H54 (cell line): ENCODE measurements around the gene STC2.

Experiments used
- DNase-seq: peaks from one replicate; pipeline ENCODE4 v3.0.0; 2011; ENCODE audit warnings: low spot score, mixed read lengths; ENCODE audit not compliant: insufficient read length
- FAIRE-seq: peaks from 3 replicates; lab custom pipeline; 2011; peaks lifted over from hg19 to GRCh38; lab: Jason Lieb, UNC
- POLR2A ChIP-seq: IDR thresholded peaks from 2 replicates; pipeline ENCODE4 v1.6.1; 2011; ENCODE audit warnings: low read depth, mild to moderate bottlenecking, low read length

STC2 gene

DNA sequence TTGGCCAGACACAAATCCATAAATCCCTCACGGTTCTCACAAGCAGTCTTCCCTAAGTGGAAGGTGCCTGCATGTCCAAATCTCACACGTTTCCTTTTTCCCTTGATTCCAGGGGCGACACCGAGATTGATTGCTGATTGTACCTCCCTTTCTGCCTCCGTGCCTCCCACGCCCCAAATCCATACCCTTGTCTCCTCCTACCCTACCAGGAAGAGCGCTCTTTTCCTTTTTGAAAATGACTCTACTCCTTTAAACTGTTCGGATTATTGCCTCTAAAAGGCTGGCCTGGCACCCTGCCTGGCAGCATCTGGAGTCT is 4.5 kb downstream of the STC2 start:
- no peak for DNase-seq
- no peak for TF ChIP-seq POLR2A
- no peak for FAIRE-seq

DNA sequence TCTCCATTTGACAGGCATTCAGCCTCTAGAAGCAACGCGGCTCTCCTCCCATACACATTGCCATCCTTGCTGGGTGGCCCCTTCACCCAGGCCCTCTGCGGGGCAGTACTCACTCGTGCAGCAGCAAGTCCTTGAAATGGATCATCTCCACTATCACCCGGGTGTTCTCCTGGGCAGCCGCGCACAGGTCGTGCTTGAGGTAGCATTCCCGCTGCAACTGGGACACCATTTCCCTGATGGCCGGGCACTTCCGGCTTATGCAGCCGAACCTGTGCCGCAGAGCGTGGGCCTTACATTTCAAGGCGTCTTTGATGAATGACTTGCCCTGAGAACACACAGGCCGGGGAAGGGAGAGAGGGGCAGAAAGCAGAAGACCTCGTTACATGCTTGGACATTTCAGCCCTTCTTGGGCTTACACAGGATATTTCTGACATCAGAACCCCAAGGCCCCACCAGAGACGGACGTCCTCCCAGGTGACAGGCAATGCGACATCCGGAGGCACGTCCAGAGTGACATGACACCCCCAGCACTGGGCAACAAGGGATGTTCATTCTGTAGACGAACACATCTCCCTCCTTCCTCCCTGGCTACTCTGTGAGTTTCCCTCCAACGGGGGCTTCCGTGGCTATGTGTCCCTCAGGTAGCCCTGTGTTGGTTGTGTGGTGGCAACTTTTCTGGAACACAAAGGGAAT is 5.0 kb downstream of the STC2 start:
- FAIRE-seq: no peak
- no peak for TF ChIP-seq POLR2A
- no peak for DNase-seq

DNA sequence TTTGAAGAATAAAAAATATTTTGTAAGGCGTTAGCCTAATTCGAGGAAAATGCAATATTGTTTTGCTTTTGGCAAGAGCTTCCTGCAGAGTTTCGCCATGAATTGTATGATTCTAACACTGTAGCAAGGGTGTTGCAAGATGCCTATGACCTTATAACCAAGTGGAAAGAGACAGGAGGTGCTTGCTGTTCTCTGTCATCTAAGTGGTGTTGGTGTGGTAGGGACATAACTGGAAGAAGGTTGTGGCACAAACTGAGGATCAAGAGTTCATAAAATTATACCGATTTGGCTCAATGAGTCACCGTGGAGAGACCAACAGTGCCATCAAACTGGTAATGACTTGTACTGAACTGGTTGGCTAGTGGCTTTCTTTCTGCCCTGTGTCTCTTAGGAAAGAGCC is 6.3 kb downstream of the STC2 start:
- DNase-seq (no peak), FAIRE-seq (no peak)
- TF ChIP-seq POLR2A: no peak

DNA sequence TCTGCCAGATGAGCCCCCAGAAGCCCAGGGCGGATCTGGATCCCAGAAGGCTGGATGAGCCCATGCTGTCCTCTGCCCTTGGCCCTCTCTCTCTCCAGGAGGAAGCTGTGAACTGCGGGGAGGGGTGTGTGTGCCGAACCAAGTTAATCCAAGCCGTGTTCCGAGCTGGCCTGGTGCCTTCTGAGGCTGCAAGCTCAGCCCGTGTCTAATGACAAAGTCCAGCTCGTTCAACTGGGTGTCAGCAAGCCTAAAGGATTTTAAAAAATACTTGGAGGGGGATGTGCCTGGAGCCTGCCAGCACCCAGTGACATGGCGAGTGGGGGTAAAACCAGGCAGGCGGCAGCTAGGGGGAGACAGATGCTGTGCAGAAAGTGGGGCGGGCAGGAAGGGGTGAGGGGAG is 8.0 kb downstream of the STC2 start:
- FAIRE-seq (no peak), DNase-seq (no peak)

DNA sequence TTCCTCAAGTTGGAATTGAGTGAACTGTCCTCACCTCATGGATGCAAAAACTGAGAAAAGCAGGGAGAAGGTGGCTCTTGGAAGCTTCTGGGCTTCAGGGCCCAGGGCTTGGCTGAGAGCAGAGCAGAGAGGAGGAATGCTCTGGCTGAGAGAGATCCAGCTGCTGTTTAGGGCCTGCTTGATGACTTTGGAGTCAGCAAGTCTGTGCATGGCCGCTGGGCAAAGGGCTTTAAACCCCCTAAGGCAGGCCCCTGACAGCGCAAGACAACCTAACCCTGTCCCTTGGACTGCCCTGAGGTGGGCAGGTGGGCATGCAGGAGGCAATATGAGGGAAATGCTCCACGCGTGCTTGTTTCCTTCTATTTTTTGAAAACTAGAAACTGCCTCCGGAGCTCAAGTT is 8.6 kb downstream of the STC2 start:
- DNase-seq: no peak
- FAIRE-seq: no peak
- no peak for TF ChIP-seq POLR2A

More for the DNA sequence above, 8.0 kb downstream of the STC2 start:
- TF ChIP-seq POLR2A: no peak

DNA sequence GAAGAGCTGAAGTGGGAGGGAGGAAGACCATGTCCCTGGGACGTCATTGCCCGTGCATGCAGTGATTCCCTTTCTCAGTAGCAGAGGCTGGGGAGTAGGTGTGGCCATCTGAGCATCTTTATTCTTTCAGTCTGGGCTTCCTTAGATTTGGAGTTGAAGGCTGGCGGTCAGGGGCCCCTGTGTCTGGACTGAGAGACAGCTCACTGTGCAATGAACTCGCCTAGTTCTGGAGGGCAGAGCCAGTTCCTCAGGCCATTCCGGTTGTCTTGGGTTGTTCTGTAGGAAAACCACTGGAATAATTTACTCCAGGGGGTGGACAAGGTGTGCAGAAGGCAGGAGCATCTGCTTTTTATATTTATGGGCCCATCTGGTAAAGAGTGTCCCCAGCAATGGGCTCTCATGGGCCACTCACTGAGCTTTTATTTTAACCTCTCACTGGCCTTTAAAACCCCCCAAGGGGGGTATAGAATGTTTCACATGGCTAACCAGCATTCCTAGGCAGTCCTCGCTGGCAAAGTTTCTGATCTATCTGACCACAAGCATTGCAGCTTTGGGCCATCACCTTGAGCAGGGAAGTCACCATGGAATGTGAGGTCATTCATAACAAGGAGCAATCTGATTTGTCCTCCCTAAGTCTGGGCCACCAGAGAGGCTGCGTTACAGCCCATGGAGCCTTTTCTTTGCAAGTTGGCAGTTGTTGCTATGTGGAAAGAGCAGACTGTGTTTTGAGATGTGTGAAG is 9.2 kb downstream of the STC2 start:
- FAIRE-seq (no peak), DNase-seq (no peak)
- TF ChIP-seq POLR2A: no peak

DNA sequence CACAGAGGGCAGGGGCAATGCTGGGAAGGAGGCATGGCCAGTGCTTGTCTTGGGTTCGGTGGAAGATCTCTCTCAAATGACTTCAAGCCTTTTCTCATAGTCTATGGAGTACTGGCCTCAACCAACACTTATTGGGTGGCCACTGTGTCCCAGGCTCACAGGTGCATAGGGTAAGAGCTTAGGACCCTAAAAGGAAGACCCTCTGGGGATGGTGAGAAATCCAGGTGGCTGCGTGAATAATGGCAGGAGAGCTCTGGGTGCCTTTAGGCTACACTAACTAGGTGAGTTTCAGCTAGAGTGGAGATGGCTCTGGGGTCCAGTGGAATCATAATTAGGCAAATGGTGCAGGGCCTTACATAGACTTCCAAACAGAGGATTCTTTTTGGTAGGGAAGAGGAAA is 9.9 kb downstream of the STC2 start:
- TF ChIP-seq POLR2A: no peak
- no peak for DNase-seq
- no peak for FAIRE-seq

DNA sequence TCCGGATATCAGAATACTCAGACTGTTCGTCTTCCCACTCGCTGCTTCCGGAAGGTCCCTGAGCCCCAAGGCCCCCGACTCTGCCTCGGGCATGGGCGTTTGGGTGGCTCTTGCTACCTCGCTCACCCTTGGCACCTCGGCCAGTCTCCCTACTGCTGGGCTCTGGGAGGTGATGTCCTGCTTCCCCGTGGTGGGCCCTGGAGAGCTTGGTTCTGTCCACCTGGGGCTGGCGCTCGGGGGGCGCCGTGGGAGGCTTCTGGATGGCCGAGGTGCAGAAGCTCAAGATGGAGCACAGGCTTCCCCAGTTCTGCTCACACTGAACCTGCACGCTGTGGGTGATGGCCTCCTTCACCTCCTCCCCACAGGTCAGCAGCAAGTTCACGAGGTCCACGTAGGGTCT is 10.4 kb downstream of the STC2 start:
- no peak for DNase-seq
- TF ChIP-seq POLR2A: no peak

DNA sequence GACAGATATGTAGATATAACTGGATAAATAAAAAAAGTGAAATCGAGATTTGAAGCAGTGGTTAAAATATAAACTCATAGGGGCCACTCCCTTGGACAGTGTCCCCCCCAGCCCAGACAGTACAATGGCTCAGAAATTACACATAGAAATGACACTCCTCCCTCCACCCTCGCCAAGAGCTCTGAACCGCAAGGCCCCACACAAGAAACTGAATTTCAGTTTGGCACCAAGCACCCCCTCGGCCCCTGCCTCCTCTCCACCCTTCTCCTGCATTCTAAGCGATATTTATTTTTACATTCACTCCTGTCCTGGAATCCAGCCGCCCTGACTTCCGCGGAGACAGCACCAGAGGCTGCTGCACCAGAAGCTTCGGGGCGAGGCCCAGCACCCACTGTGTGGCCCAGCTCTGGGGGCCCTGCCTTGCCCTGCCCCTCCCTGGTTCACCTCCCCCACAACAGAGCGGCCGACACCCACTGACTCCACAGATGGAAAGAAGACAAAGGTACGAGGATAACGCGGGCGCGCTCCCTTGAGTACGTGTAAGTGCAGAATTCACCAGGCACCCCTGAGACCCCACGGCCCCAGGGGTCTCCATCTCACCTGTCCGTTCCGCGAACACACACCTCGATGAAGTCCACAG is 11.0 kb downstream of the STC2 start:
- TF ChIP-seq POLR2A: no peak
- FAIRE-seq (no peak), DNase-seq (no peak)

More for the DNA sequence above, 10.4 kb downstream of the STC2 start:
- FAIRE-seq: no peak

DNA sequence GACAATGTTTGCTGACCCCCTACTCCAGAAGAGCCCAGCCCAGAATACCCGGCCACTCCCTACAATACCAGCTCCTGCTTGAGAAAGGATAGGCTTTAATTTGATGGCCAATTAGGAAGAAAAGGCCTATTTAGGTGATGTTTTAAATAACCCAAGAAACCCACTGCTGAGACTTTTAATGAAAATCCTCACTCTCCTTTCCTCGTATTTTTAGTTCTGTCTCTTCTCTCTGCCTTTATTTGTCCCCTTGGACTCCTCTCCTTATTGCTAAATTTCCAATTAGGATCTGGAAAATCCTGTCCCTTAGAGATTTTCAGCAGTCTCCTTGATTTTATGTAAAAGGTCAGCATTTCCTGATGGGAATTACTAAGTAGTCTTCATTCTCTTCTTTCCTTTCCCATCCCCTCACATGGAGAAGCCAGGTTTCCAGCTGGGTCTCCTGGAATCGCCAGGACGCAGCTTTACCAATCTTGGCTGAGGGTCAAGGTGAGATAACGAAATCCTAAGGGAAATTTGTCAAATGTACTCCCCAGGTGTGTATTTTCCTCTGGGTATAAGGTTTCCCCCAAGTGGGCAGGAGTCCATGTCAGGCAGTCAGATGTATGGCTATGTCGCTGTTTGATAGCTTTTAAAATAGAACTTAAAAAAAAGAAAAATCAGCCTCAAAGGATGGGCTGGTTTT is 11.7 kb downstream of the STC2 start:
- DNase-seq: no peak
- no peak for FAIRE-seq
- no peak for TF ChIP-seq POLR2A

DNA sequence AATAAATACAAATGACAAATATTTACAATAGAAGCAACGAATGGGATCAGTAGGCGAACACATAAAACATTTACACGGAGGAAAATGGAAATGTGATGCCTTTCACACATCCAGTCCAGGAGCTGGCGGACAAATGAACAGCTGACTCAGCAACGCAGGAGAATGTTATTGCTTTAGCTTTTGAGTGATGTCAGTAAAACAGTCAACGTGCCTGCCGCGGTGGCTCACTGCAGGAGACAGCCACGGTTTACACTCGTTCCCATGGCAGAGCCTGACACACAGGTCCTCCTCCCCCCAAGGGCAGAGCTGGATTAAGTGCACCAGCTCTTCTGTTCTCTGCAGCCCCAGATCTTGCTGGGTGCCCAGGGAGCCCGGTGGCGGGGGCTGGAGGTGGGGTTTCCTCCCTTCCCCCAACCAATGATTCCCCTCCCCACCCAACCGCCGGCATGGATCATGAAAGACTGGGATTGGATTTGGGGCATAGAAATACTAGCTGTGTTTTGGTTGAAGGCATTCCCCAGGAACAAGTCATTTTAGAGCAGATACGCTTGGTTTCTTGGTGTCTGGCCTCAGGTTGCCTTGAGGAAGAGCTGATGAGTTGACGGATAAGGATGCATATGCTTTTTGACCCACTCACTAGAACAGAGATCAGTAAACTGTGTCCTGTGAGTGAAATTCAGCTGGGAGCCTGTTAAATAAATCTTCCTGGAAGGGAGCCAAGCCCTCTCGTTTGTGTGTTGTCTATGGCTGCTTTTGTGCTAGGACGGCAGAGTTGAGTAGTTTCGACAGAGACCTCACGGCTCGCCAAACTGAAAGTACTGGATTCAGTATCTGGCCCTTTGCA is 12.5 kb downstream of the STC2 start:
- FAIRE-seq: no peak
- TF ChIP-seq POLR2A: no peak
- DNase-seq: no peak

DNA sequence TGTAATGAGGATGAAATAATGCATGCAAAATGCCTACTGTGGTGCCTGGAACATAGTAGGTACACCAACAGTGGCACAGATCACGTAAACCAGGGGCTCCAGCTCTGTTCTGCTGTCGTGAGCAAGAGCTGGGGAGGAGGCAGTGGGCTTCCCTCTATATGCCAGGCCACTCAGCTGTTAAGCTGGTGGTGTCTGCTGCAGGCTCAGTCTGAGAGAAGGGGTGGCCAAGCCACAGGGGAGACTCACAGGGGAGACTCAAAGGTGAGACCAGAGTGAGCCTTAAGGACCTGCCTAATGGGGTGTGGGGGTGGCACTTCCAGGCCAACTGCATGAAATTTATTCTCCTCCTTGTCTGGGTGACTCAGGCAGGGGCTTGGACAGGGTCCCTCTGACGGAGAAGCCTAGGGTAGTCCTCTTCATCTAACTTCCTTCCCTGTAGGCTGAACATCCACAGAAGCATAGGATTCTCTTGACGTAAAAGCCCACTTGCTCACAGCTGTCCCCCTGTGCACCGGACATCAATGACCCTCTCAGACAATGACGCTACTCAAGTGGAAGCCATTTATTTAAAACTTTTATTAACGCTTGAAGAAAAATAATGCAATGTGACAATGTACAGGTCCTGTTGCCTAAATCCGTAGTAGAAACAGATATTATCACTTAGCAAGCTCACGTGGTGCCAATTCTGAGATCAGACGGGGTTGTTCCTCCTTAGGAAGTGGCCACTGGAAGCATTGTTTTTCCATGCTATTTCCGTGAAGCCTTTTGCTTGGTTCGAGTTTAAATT is 13.9 kb downstream of the STC2 start:
- FAIRE-seq (no peak), DNase-seq (no peak)
- no peak for TF ChIP-seq POLR2A
